HepG2 (cell line): Measurements from ENCODE around the gene ZNF100. TPM values are rescaled to one million over a fixed set of nuclear protein-coding genes. Genes with fewer than 3 reads are reported as not detected.
A peak's percentile ranks its signal among the peaks of the same experiment; 100 is the strongest.

Experiments used
- ADNP ChIP-seq: sonication (generic); formaldehyde crosslinking; IDR thresholded peaks from 2 replicates; pipeline ENCODE4 v1.4.0; 2020; ENCODE audit warnings: missing genetic modification reagents
- DBP ChIP-seq: sonication (generic); formaldehyde crosslinking; IDR thresholded peaks from 2 replicates; pipeline ENCODE4 v1.4.0; 2020; ENCODE audit warnings: missing genetic modification reagents; ENCODE audit errors: not compliant biosample characterization
- GMEB1 ChIP-seq: sonication (generic); formaldehyde crosslinking; IDR thresholded peaks from 2 replicates; pipeline ENCODE4 v1.5.1; 2020; ENCODE audit warnings: missing genetic modification reagents, mild to moderate bottlenecking, borderline replicate concordance
- HNRNPH1 ChIP-seq: fragments of 200-400 bp; formaldehyde crosslinking; optimal IDR thresholded peaks from 2 replicates; pipeline ENCODE3; 2017; ENCODE audit warnings: mild to moderate bottlenecking, low read depth, low read length
- JDP2 ChIP-seq: sonication (generic); formaldehyde crosslinking; IDR thresholded peaks from 2 replicates; pipeline ENCODE4 v1.8.1; 2022; ENCODE audit warnings: missing genetic modification reagents, borderline replicate concordance
- KDM5A ChIP-seq: fragments of 200-600 bp; sonication (generic); IDR thresholded peaks from 2 replicates; pipeline ENCODE4 v1.7.0; 2018; ENCODE audit warnings: antibody characterized with exemption, mild to moderate bottlenecking, low read length, borderline replicate concordance
- KLF15 ChIP-seq: sonication (generic); formaldehyde crosslinking; IDR thresholded peaks from 2 replicates; pipeline ENCODE4 v1.8.1; 2023; ENCODE audit warnings: borderline replicate concordance, mild to moderate bottlenecking, inconsistent platforms, missing genetic modification reagents, mixed read lengths
- PHB2 ChIP-seq: fragments of 450-650 bp; IDR thresholded peaks from 2 replicates; pipeline ENCODE4 v1.6.1; 2018; ENCODE audit not compliant: partially characterized antibody
- RNF219 ChIP-seq: sonication (generic); formaldehyde crosslinking; IDR thresholded peaks from 2 replicates; pipeline ENCODE4 v1.5.0; 2020; ENCODE audit warnings: mild to moderate bottlenecking, missing genetic modification reagents
- RXRB ChIP-seq: IDR thresholded peaks from 2 replicates; pipeline ENCODE4 v1.6.1; 2016; ENCODE audit warnings: borderline replicate concordance, missing genetic modification reagents, missing compliant biosample characterization
- SIN3B ChIP-seq: fragments of 150-350 bp; IDR thresholded peaks from 2 replicates; pipeline ENCODE4 v1.6.1; 2014; ENCODE audit warnings: low read length
- SMAD9 ChIP-seq: sonication (generic); formaldehyde crosslinking; IDR thresholded peaks from 2 replicates; pipeline ENCODE4 v1.5.1; 2020; ENCODE audit warnings: mild to moderate bottlenecking, missing genetic modification reagents
- TEAD3 ChIP-seq: optimal IDR thresholded peaks from 2 replicates; pipeline ENCODE3; 2016; ENCODE audit warnings: borderline replicate concordance
- TOE1 ChIP-seq: sonication (generic); formaldehyde crosslinking; IDR thresholded peaks from 2 replicates; pipeline ENCODE4 v1.4.0; 2020; ENCODE audit warnings: mild to moderate bottlenecking, missing genetic modification reagents
- XBP1 ChIP-seq: sonication (generic); formaldehyde crosslinking; IDR thresholded peaks from 2 replicates; pipeline ENCODE4 v1.5.0; 2020; ENCODE audit warnings: missing genetic modification reagents
- ZC3H4 ChIP-seq: sonication (generic); formaldehyde crosslinking; IDR thresholded peaks from 2 replicates; pipeline ENCODE4 v1.4.0; 2020; ENCODE audit warnings: missing genetic modification reagents, borderline replicate concordance
- ZNF282 ChIP-seq: fragments of 450-650 bp; IDR thresholded peaks from 2 replicates; pipeline ENCODE4 v1.6.1; 2018; ENCODE audit not compliant: partially characterized antibody
- ZNF292 ChIP-seq: sonication (generic); formaldehyde crosslinking; IDR thresholded peaks from 2 replicates; pipeline ENCODE4 v1.8.1; 2022; ENCODE audit warnings: mild to moderate bottlenecking, low read depth, missing genetic modification reagents, borderline replicate concordance
- ZNF547 ChIP-seq: sonication (generic); formaldehyde crosslinking; IDR thresholded peaks from 2 replicates; pipeline ENCODE4 v1.5.1; 2020; ENCODE audit warnings: mild to moderate bottlenecking, missing genetic modification reagents
- ZNF570 ChIP-seq: sonication (generic); formaldehyde crosslinking; IDR thresholded peaks from 2 replicates; pipeline ENCODE4 v1.4.0; 2020; ENCODE audit warnings: mild to moderate bottlenecking, missing genetic modification reagents, borderline replicate concordance
- ZNF580 ChIP-seq: IDR thresholded peaks from 2 replicates; pipeline ENCODE4 v1.6.1; 2016; ENCODE audit warnings: low read depth, borderline replicate concordance
- ZNF761 ChIP-seq: sonication (generic); formaldehyde crosslinking; conservative IDR thresholded peaks from 2 replicates; pipeline ENCODE4 v1.4.0; 2020; ENCODE audit warnings: mild to moderate bottlenecking, missing genetic modification reagents
- ZNF782 ChIP-seq: sonication (generic); formaldehyde crosslinking; IDR thresholded peaks from 2 replicates; pipeline ENCODE4 v1.4.0; 2020; ENCODE audit warnings: missing genetic modification reagents, mild to moderate bottlenecking, borderline replicate concordance
- ZUFSP ChIP-seq: sonication (generic); formaldehyde crosslinking; IDR thresholded peaks from 2 replicates; pipeline ENCODE4 v1.9.0; 2021; ENCODE audit warnings: missing genetic modification reagents, mild to moderate bottlenecking, borderline replicate concordance
- polyA plus RNA-seq, 8 experiments: library from polyadenylated mRNA; depleted of rRNA in 3 of 8; stranded (reverse) in 7 of 8; unstranded in 1 of 8; fragments of >200 nt; fragmentation: Illumina TruSeq in 4 of 8; extraction: Trizol in 4 of 8; gene quantifications; 2 replicates each; pipeline versions ENCODE4 v1.2.1 to v1.2.3, GENCODE V29; 2011 to 2016; ENCODE audit warnings: low read depth in 4 of 8, missing spikeins in 1 of 8, mixed read lengths in 1 of 8; ENCODE audit not compliant: insufficient read depth in 1 of 8
- total RNA-seq, 5 experiments: library from RNA; depleted of rRNA; stranded (reverse); fragments of >200 nt; fragmentation: Illumina TruSeq; extraction: Trizol; gene quantifications; 2 replicates each; pipeline ENCODE4 v1.2.3, GENCODE V29; 2016; ENCODE audit warnings: low read depth in 1 of 5

Gene ZNF100
- total and polyA plus RNA-seq, 2 of the 13 experiments (the other 11 are each of a cell fraction or from before 2014, with no cell fraction given) = 2.5 to 11.4 TPM

GRCh38 chr19:21767065-21767800 is at the start of gene ZNF100 (continued):
- TF ChIP-seq TOE1 (no peak), SMAD9 (no peak), ZNF547 (CRISPR knock-in tag) (no peak), RXRB (CRISPR knock-in tag) (no peak), KLF15 (CRISPR knock-in tag) (no peak), KDM5A (peak; percentile 58; the same call in 1 of the 2 replicates), RNF219 (CRISPR knock-in tag) (no peak), ZNF782 (CRISPR knock-in tag) (no peak), DBP (CRISPR knock-in tag) (no peak), GMEB1 (no peak; the same call in 1 of the 2 replicates), HNRNPH1 (no peak), ZNF282 (no peak), ZNF570 (CRISPR knock-in tag) (no peak), ADNP (CRISPR knock-in tag) (no peak), SIN3B (peak; percentile 84), ZNF580 (CRISPR knock-in tag) (no peak), PHB2 (no peak), JDP2 (CRISPR knock-in tag) (no peak), ZNF761 (no peak), ZNF292 (peak; percentile 88; the same call in 1 of the 2 replicates), ZUFSP (CRISPR knock-in tag) (no peak), ZC3H4 (CRISPR knock-in tag) (no peak), TEAD3 (CRISPR knock-in tag) (no peak), XBP1 (CRISPR knock-in tag) (no peak)
